ENCODE data around the gene DOHH.

DOHH gene

GRCh38 chr19:3500429-3501101, at the start of gene DOHH:
DOHH (minus strand) TSS chr19:3500674; CDS start chr19:3496814, 3,860 bp downstream.
- peak; percentile 95 to 96 for DNase-seq (ENCODE audit: low read depth in 2 of 2)

GRCh38 chr19:3549816-3550215, 49.3 kb upstream of the DOHH start:
- no peak for DNase-seq (ENCODE audit: low read depth in 2 of 2)

- DNase-seq (ENCODE audit: low read depth in 2 of 2): no peak
Measured at GRCh38 chr19:3548606-3549005, 48.1 kb upstream of the DOHH start.

DNA sequence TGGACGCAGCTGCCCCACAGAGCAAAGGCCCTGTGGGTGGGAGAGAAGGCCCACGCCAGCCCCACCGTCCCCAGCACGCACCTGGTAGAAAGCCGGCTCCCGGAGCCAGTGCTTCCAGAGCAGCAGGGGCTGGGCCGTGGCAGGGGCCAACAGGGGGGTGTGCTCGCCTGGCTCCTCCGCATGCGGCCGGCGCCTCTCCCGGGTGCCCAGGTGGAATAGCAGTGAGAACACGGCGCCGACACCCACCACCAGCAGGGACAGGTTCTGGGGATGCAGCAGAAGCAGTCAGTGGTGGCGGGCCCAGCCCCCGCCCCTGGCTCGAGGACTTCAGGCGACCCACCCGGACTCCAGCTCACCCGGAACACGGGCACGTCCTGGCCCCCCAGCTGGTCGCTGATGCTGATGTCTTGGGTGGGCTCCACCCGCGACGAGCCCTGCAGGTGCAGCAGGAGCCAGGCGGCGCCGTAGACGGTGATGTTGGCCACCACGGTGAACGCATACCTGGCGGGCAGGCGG, 47.4 kb upstream of the DOHH start:
- DNase-seq (ENCODE audit: low read depth in 2 of 2): no peak

DNA sequence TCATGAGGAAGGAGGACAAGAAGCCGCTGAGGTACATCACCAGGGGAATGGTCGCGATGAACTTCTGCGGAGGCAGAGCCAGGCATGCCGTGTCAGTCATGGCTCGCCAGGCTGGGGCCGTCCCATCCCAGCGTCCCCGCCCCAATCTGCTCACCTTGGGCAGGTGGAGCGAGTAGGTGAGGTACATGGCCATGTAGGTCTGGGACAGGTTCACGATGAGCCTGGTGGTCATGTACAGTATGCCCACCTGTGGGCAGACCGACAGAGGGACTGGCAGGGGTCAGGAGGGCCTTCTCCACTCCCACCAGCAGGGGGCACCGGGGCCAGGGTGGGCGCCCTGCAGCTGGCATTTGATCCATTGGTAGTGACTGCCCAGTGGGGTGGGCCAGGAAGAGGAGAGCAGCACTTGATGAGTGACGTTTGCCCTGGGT, 46.8 kb upstream of the DOHH start:
- no peak for DNase-seq (ENCODE audit: low read depth in 2 of 2)

DNA sequence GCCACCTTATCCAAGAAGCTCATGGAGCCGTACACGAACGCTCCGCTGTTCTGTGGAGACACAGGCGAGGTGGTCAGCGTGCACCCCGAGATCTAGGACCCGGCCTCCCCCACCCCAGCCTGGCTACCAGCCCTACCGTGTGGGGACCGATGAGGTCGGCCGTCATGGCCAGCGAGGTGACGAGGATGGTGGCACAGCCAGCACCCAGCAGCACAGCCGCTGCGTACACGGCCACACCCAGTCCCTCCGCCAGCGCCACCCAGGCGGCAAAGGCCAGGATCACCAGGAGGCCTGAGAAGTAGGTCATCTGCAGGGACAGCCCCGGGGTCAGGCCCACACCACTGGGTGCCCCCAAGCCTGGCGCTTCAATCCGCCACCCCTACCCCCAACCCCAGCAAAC, 45.6 kb upstream of the DOHH start:
- DNase-seq (ENCODE audit: low read depth in 2 of 2): no peak

GRCh38 chr19:3545669-3546034, 45.2 kb upstream of the DOHH start:
- DNase-seq (ENCODE audit: low read depth in 2 of 2): no peak

GRCh38 chr19:3544742-3545668, 44.5 kb upstream of the DOHH start:
- peak; percentile 53 to 77 for DNase-seq (ENCODE audit: low read depth in 2 of 2)

- no peak for DNase-seq (ENCODE audit: low read depth in 2 of 2)
Measured at GRCh38 chr19:3544058-3544376, 43.5 kb upstream of the DOHH start.

GRCh38 chr19:3543150-3544057, 42.9 kb upstream of the DOHH start:
- no peak for DNase-seq (ENCODE audit: low read depth in 2 of 2)

GRCh38 chr19:3539756-3540118, 39.3 kb upstream of the DOHH start:
- DNase-seq (ENCODE audit: low read depth in 2 of 2): no peak

DNA sequence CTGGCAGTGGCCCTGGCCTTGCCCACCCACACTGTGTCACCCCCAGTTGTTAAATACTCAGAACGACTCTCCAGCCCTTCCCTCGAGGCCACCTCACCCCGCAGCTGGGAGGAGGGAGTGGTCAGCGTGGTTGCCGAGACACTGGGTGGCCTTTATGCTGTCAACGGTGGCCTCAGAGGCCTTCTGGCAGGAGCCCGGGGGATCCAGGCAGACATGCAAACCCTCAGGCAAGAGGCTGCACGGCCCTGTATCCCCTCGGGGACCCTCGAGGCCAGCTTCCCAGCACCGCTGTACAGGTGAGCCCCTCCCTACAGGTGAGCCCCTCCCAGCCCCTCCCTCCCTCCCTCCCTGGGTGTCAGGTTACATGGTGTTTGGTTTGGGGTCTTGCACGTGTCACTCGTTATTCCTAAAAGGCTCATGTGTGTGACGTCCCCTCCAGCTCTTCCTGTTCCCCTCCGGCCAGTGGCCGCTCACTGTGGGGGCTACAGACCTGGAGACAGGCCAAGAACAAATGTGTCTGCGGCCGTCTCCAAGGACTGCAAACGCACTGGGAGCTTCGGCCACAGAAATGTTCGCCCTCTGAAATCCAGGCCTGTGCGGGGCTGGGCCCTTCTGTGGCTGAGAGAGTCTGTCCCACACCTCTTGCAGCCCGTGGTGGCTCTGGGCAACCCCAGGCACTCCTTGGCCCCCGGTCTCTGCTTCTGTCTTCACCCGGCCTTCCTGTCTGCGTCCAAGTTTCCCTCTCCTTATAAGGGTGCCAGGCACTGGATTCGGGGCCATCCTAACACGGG, 38.7 kb upstream of the DOHH start, which contains the start of gene TEKTIP1:
Gene TEKTIP1 (plus strand): TSS at position 210 of the 791 bp plus-strand sequence. CDS start 4 bp downstream, at position 214.
- DNase-seq (ENCODE audit: low read depth in 2 of 2): no peak

- DNase-seq (ENCODE audit: low read depth in 2 of 2): no peak
Measured at GRCh38 chr19:3538258-3538929, 37.9 kb upstream of the DOHH start.

GRCh38 chr19:3537438-3538240, 37.2 kb upstream of the DOHH start:
- DNase-seq (ENCODE audit: low read depth in 2 of 2): no peak

DNA sequence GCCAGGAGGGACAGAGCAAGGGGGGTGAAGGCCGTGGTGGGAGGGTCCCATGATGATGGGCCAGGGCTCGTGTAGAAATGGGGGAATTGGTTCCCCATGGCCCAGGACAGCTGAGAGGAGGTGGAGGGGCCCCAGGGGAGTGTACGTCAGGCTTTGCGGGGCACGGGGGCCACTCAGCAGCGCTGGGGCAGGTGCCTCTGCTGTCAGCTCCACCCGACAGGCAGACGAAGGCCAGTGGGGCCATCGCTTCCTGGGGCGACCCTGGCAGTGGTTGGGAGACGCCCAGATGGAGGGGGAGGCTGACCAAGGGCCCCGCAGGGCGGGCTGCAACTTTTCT, 36.6 kb upstream of the DOHH start:
- DNase-seq (ENCODE audit: low read depth in 2 of 2): no peak

DNA sequence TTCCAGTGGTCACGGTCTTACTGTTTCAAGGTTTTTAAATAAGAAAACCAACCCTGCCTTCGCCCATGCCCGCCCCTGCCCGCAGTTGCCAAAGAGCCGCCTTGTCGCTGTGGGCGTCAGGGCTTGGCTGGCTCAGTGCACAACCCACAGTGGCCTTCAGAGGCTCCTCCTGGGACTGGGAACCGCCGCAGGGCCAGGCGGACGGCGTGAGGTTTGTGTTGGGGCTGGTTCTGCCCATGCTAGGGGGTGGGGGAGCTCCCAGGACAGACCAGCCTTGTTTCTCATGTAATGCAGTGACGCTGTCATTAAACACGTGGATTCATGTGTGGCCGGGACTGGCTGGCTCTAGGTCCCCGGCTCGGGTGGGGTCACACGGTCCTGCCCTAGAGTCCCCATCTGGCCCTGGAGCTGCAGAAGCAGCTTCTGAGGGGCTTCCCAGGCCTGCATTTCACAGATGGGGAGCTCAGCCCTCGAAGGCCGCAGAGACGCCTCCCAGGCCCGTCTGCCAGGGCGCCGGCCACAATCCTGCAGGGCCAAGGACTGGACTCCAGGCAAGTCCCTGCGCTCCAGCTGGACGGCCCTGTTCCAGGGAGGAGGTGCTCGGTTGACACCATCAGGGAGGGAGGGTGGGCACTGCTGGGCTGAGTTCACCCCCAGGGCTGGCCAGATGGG, 36.1 kb upstream of the DOHH start:
- no peak for DNase-seq (ENCODE audit: low read depth in 2 of 2)

DNA sequence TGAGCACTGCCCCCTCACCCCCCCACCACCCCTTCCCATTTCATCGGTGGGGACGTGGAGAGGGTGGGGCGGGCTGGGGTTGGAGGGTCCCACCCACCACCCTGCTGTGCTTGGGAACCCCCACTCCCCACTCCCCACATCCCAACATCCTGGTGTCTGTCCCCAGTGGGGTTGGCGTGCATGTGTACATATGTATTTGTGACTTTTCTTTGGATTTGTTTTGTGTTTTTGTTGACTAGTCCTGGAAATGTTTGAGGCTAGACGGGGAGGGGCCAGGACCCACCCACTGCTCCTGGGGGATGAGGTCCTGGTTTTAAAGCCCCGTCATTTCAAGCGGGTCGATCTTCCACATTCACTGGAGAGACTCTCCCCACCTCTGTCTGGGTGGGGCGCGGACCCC, 35.5 kb upstream of the DOHH start:
- no peak for DNase-seq (ENCODE audit: low read depth in 2 of 2)

GRCh38 chr19:3535563-3535965, 35.1 kb upstream of the DOHH start:
- DNase-seq (ENCODE audit: low read depth in 2 of 2): no peak

DNA sequence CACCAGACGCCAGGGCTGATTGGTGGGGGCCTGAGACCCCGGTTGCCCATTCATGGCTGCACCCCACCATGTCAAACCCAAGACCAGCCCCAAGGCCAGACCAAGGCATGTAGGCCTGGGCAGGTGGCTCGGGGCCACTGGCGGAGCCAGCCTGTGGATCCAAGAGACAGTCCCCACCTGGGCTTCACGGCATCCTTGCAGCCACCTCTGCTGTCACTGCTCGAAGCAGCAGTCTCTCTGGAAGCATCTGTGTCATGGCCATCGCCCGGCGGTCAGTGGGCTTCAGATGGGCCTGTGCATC, 34.7 kb upstream of the DOHH start:
- DNase-seq (ENCODE audit: low read depth in 2 of 2): no peak
